Stimulated activated CD8-positive, alpha-beta memory T cell treated with anti-CD3 and anti-CD28 coated beads, Interleukin-2, amount 100 ng/mL, for 48 hours (primary cell): ENCODE data around the gene VTCN1.
A peak's percentile ranks its signal among the peaks of the same experiment; 100 is the strongest.
"Not testable (repeated sequence)": the region's sequence is repeated elsewhere in the genome, so short reads cannot be mapped to it uniquely, and the experiment has no call there.

ENCODE experiments used
- DNase-seq, 2 donors: peaks; one replicate each; pipeline ENCODE4 v3.0.0-alpha.2; 2020; ENCODE audit warnings: low read depth in 2 of 2

The VTCN1 gene

DNA sequence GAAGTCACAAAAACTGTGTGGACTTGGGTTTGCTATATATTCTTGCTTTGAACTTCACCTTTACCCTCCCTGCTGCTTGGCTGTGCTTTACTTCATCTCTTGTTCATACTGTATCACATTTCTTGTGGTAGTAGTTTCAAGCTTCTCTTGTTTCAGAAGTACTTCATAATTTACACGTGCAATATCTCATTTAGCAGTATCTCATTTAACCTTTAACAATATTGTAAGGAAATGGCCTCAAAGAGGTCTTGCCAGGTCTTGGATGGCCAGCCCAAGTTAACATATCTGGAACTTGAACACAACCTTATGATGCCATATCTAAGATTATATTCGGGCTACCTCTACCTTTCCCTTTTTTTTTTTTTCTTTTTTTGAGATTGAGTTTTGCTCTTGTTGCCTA is 87.5 kb downstream of the VTCN1 start:
- DNase-seq: no peak

DNA sequence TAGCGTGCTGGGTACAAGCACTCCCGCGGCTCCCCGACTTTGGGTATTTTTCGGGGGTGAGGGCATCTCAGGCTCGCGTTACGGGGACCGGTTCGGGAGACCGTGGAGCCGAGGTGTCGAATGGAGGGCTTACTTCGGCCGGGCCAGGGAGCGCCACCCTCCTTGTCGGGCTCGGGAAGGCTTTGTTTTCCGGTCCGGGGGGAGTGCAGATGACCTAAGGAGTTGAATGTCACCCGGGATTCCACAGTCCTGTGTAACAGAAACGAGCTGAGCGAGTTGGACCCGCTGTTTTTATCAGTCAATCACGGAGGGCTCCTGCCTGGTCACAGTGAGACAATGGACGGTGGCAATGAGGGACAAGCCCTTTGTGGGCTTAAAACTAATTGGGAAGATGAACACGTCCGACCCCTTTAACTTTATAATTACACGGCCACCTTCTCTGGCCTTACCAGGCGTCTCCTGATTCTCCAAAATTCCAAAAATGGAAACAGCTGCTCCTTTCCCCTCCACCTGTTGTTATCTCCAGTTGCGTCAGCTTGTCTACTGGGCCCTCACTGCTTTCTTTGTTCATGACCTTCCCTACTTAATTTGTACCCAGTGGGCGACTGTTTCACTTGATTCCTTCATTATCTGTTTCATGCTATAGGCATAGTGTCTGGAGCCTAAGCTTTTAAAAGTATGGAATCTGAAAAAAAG is 88.2 kb downstream of the VTCN1 start:
- no peak for DNase-seq

DNA sequence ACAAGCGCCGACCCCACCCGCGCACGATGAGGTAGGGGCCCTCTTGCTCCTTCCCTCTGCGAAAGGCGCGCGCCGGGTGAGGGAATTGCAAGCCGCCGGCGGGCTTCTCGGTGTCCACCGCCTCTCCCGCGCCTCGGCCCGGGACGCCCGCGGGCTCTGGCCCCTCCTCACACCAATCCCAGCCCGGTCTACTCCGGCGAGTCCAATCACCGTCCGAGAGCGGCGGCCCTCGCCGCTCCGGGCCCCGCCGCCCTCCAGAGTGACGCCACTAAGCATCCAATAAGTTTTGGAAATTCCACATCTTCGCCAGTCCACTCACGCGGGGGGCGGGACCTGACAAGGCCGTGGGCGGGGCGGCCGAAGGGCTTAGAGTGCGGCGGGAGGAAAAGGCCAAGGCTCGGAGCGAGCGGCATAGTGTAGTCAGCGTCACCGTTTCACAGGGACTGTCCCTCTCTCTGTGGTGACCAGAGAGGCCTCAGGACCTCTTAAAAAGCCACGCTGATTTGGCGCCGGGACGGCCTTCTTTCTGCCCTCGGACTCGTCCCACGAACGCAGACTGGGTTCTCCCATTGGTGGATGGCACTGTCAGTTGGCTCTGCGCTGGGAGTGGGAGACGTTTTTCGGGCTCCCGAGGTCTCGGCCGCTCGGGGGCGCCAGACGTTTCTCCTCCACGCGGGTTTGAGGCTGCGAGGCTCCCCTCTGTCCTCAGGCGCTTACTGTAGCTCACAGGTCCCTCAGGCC is 89.0 kb downstream of the VTCN1 start, which contains the start of gene TRIM45:
Gene TRIM45, minus strand, starts transcription at position 161 of the 741 bp plus-strand sequence. CDS start 548 bp downstream, outside the sequence.
- peak; percentile 68 to 77 for DNase-seq

GRCh38 chr1:117120774-117121588 is 89.7 kb downstream of the VTCN1 start:
- DNase-seq: no peak

DNA sequence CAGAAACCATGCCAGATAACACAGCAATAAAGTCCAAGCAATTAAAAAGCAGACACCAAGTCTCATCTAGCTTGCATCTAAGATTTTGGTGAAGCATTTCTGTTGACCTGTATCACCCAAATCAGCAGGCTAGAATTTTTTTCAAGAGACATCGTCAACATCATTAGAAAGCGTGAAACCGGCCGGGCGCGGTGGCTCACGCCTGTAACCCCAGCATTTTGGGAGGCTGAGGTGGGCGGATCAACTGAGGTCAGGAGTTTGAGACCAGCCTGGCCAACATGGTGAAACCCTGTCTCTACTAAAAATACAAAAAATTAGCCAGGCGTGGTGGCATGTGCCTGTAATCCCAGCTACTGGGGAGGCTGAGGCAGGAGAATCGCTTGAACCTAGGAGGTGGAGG is 91.6 kb downstream of the VTCN1 start:
- DNase-seq: not testable (repeated sequence)

DNA sequence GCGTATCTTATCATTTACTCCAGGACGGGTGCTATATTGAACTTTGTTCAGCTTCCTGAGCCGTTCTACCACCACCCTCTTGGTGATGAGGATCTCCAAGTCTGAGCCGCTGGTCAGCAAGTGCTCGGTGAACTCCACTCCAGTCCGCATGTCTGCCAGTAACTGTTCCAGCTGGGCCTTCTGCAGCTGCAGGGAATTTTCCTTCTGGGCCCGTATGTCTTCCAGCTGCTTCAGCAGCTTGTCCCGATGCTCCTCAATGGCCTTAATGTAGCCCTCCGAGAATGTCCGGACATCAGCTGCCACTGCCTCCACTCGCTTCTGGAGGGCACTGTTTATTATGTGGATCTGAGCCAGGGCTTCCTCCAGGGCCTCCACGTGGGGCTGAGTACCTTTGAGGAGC is 92.6 kb downstream of the VTCN1 start:
- DNase-seq: no peak

DNA sequence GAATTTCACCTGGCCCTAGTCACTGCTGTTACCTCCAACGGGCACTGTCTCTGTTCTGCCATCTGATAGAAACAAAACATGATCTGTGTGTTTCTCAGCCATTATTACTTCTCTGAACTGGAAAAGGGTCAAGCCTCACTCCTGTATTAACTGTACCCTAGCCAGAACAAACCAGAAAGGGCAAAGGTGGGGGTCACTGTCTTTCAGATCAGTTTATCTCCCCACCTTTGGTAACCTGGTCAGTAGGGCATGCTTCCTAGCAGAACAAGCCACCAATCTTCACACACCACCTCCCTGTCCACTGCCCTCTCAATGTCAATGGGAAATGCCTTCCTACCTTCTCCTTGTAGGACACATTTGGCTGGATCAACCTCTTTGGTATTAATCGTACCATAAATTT is 93.0 kb downstream of the VTCN1 start:
- DNase-seq: no peak

GRCh38 chr1:117116784-117117130 is 94.0 kb downstream of the VTCN1 start:
- DNase-seq: no peak

DNA sequence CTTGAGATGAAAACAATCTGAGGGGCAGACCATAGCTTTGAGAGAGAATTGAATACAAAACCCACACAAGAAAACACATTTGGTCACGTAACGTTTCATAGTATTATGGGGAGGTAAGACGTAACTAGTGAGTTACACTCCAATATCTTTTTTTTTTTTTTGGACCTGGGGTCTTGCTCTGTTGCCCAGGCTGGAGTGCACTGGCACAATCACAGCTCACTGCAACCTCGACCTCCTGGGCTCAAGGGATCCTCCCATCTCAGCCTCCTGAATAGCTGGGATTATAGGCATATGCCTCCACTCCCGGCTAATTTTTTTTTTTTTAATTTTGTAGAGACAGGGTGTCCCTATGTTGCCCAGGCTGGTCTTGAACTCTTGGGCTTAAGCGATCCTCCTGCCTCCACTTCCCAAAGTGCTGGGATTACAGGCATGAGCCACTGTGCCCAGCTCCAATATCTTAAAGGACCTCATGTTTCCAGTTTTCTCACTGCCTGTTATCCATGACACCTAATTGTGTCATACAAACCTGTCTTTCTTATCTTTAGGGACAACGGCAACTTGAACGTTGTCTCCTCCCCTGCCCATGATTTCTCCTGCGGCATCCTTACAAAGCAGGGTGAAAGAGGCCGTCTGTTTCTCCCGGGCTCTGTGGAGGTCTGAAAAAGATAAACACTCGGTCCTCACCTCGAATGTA is 94.5 kb downstream of the VTCN1 start:
- DNase-seq: no peak

GRCh38 chr1:117114877-117115276 is 95.8 kb downstream of the VTCN1 start:
- DNase-seq: no peak

DNA sequence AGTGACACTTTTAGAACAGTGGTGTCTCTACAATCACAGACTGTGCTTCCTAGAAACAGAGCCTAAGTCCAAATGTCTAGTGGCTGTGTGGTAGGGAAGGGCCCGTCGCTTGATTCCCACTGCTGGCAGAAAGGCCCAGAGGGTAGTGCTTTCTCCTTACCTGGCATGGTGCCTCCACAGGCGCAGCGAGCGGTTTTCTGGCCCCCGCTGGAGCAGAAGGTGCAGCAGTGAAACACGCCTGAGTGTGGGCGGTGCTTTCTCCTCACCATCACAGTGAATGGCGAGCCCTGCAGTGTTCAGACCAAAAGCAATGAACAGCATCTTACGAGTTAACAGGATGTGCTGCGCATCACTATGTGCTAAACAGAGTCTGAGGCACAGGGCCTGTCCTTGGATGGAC is 97.5 kb downstream of the VTCN1 start:
- DNase-seq: no peak

GRCh38 chr1:117112047-117112717 is 98.5 kb downstream of the VTCN1 start:
- DNase-seq: no peak

DNA sequence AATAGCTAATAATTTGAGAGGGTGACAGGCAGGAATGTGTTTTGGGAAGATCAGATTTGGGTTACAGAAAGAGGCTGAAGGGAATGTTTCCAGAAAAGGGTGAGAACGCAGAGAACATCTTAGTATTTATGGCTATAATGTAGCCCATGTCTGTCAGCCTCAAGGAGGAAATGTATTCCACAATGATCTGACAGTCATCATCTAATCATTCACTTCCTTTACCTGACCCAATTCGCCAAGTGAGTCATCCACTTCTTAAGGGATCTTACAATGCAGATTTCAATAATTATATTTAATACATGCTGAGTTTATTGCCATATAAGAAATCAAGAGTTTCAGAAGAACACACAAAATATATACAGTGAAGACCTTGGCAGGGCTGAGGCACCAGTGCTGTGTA is 100.0 kb downstream of the VTCN1 start:
- no peak for DNase-seq

DNA sequence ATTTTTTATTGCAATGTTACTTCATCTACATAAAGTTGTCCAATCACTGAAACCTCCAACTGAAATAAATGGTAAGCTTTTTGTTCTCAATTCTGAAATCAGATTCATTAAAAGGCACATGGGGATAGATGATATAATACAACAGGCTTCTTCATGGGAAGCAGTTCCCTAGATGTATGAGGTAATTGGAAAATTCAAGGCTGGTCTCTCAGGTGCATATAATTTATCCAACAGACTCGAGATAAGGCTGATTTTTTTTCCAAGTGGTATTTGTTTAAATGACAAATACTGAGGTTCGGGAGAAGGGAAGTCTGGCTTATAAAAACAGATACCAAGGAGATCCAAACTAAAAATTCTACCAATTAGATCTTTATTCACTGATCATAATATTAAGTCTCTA is 103.4 kb downstream of the VTCN1 start:
- DNase-seq: no peak

DNA sequence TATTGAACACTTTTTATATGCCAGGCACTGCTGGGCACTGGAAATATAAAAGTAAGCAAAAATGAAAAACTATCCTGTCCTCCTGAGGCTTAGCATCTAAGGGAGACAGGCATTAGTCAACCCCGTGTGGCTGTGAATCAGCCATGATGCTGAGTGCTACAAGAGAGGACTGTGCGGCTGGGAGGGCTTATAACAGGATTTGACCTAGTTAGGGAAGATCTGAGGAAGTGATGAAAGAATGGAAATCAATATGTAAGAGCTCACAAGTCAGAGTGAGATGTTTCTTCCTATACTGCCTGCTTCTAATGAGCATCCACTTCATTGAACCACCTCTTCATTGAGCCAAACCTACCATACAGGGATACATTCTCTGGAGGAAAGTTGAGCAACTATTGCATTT is 104.2 kb downstream of the VTCN1 start:
- no peak for DNase-seq

DNA sequence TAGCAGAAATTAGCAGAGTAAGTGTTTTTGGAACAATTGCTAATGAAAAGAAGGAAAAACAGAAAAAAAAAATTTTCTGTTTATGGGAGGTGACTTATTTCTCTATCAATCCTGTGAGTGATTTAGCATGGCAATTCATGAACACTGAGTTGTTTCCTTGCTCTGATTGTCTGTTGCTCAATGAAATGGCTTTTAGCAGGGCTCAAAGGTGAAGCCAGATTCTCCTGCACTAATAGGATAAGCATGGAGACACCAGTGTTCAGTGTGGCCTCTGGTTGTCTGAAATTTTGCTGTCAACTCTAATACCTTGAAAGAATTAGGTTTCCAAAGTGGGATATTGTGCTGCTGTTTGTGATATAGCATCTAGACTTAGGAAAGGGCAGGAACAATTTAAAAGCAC is 105.0 kb downstream of the VTCN1 start:
- no peak for DNase-seq

GRCh38 chr1:117104986-117105385 is 105.7 kb downstream of the VTCN1 start:
- no peak for DNase-seq

DNA sequence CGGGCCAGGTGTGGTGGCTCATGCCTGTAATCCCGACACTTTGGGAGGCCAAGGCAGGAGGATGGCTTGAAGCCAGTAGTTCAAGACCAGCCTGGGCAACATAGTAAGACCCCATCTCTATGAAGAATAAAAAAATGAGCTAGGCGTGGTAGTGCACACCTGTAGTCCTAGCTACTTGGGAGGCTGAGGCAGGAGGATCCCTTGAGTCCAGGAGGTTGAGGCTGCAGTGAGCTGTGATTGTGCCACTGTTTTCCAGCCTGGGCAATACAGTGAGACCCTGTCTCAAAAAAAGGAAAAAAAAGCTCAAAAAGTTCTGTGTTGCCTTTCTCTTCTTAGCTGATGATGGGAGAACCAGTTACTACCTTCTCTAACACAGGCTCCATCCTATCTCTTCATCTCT is 108.9 kb downstream of the VTCN1 start:
- DNase-seq: not testable (repeated sequence)

DNA sequence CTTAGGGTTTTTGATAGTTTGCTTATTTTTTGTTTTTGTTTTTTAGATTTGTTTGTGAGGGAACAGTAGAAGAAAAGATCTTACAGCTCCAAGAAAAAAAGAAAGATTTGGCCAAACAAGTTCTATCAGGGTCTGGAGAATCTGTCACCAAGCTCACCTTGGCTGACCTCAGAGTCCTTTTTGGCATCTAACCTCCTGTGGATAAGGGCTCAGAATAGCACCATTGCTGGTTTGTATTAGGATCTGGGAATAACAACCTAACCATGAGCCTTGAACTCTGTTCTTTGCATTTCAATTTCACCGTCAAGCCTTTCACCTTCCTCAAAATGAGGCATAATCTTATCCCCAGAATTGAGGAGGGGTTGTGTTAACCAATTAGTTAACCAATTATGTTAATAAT is 109.4 kb downstream of the VTCN1 start:
- no peak for DNase-seq

DNA sequence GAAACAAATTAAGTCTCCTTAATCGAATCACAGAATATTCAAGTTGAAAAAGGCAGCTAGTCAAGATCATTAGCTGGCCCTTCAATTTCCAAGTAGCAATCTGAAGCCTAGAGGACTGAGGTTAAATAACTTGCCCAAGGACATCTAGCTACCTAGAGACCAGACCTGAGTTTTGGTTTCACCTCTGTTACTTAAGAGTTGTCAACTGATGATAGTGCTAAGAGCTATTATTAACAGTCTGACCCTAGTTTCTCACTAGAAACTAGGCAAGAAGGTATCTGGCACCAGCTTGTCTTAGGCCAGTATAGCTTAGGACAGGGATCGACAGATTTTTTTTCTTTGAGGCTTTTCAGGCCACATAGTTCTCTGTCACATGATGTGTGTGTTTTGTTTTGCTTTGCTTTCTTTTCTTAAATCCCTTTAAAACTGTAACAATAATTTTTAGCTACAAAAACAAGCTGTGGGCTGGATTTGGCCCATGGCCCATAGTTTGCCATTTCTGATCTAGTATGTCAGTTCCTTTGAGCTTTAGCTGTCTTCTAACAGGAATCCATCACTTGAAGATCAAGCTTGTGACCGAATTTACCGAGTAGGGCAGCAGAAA is 112.3 kb downstream of the VTCN1 start:
- DNase-seq: no peak

DNA sequence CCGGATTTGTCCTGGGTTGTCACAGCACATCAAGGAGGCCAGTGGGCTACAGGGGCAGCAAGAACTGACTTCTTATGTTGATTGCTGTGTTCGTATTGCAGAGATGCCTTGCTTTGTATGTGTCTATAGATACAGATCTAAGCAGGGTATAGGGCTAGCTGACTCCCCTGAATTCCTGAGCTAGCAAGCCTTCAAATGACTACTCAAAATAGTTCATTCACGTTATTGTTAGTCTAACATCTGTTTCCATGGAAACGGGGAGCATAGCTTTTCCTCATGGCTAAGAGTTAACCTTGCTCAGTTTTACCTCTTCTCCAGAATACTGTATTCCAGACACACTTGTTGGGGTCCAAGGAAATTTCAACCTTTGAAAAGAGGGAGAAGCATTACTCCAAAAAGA is 113.3 kb downstream of the VTCN1 start:
- DNase-seq: no peak
